Effector memory CD8-positive, alpha-beta T cell (primary cell): Measurements from ENCODE around the gene RAB5B.

ENCODE experiments used
- ATAC-seq: fragments of 150-1000 bp; cut with Tn5 transposase; replicated peaks from 2 replicates; pipeline ENCODE4 v1.10.0; 2021; ENCODE audit warnings: mild to moderate bottlenecking, moderate library complexity
- DNase-seq, 3 experiments: peaks; one replicate each; pipeline ENCODE4 v3.0.0; 2021
- H3K27ac Mint-ChIP-seq, 2 donors: one replicate each; pipeline ENCODE4 v1.8.0; 2022; ENCODE audit warnings: mild to moderate bottlenecking in 2 of 2, mixed read lengths in 2 of 2, moderate library complexity in 2 of 2
- H3K27me3 Mint-ChIP-seq, 2 donors: one replicate each; pipeline ENCODE4 v1.8.0; 2022; ENCODE audit warnings: mixed read lengths in 2 of 2
- H3K36me3 Mint-ChIP-seq: one replicate; pipeline ENCODE4 v1.8.0; 2022; ENCODE audit warnings: mild to moderate bottlenecking, moderate library complexity, mixed read lengths; ENCODE audit not compliant: insufficient read depth
- H3K4me1 Mint-ChIP-seq, 2 donors: one replicate each; pipeline ENCODE4 v1.8.0; 2022; ENCODE audit warnings: low read depth in 2 of 2, mixed read lengths in 2 of 2
- H3K4me3 Mint-ChIP-seq, 2 donors: one replicate each; pipeline ENCODE4 v1.8.0; 2022; ENCODE audit warnings: mild to moderate bottlenecking in 2 of 2, mixed read lengths in 2 of 2, moderate library complexity in 2 of 2
- H3K9me3 Mint-ChIP-seq, 2 donors: one replicate each; pipeline ENCODE4 v1.8.0; 2022; ENCODE audit warnings: mixed read lengths in 2 of 2

RAB5B gene

DNA sequence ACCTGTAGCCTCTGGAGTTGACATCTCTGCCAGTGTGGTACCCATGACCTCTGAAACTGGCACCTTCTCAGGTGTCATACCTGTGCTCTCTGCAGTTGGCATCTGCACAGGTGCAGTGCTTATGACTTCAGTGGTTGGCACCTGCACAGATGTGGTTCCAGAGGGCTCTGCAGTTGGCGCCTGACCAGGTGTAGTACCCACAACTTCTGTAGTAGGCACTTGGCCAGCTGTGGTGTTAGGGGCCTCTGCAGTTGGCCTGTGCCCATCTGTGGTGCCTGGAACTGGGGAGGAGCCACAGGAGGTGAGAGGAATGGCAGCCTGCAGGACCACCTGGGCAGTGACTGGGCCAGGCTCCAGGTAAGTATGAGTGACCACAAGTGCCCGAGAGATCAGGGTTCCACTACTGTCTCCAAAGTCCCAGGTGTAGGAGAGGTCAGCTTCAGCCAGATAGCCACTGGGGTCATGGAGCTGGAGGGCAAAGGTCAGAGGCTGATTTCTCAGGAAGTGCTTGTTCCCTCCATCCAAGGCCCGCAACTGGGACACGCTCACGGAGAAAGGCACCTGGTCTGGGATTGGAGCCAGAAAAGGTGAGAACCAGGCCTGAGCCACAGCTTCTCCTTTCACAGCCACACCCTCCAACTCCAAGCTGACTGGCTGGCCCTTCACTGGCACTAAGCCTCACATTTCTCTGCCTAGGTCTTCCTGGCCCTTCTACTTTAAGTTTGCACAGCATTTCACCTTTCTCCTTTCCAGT is 16.6 kb upstream of the RAB5B start:
- Mint-ChIP-seq H3K27ac (peak overlapping the region; percentile 7 to 82), H3K36me3 (peaks cover 27% of the 10 kb centered on the region), H3K4me3 (no peak overlapping the region), H3K9me3 (no peaks in the 10 kb centered on the region), H3K27me3 (no peaks in the 10 kb centered on the region), H3K4me1 (peaks cover 8 to 10% of the 10 kb centered on the region in 2 donors)
- ATAC-seq, result no peak
- DNase-seq, result no peak

GRCh38 chr12:55963760-55964159 is 10.1 kb upstream of the RAB5B start:
- Mint-ChIP-seq H3K27me3 (no peaks in the 10 kb centered on the region), H3K4me1 (peaks cover 27 to 28% of the 10 kb centered on the region in 2 donors), H3K4me3 (no peak overlapping the region), H3K9me3 (no peaks in the 10 kb centered on the region), H3K36me3 (no peaks in the 10 kb centered on the region), H3K27ac (no peak overlapping the region)
- ATAC-seq, result no peak
- no peak for DNase-seq

GRCh38 chr12:55965240-55965639 is 8.6 kb upstream of the RAB5B start:
- Mint-ChIP-seq H3K27me3 (no peaks in the 10 kb centered on the region), H3K4me3 (peak overlapping the region; percentile 97 to 98), H3K36me3 (no peaks in the 10 kb centered on the region), H3K4me1 (peaks cover 27 to 28% of the 10 kb centered on the region in 2 donors), H3K9me3 (no peaks in the 10 kb centered on the region), H3K27ac (peak overlapping the region; percentile 92 to 95)
- ATAC-seq (no peak), DNase-seq (no peak)

- no peaks in the 10 kb centered on the region for H3K36me3 Mint-ChIP-seq
- no peaks in the 10 kb centered on the region for H3K9me3 Mint-ChIP-seq
- H3K4me1 Mint-ChIP-seq, result peaks cover 27 to 28% of the 10 kb centered on the region in 2 donors
- H3K27ac Mint-ChIP-seq, result peak within 1 kb of the TSS; percentile 92 to 95
- H3K4me3 Mint-ChIP-seq, result peak within 1 kb of the TSS; percentile 97 to 98
- no peaks in the 10 kb centered on the region for H3K27me3 Mint-ChIP-seq
- ATAC-seq, result no peak
- DNase-seq, result no peak
Observed at GRCh38 chr12:55965941-55966407, 7.9 kb upstream of the RAB5B start, which contains the start of gene PMEL. Gene PMEL, minus strand, starts transcription at chr12:55966042. Its CDS starts 31 bp downstream, at chr12:55966011.

DNA sequence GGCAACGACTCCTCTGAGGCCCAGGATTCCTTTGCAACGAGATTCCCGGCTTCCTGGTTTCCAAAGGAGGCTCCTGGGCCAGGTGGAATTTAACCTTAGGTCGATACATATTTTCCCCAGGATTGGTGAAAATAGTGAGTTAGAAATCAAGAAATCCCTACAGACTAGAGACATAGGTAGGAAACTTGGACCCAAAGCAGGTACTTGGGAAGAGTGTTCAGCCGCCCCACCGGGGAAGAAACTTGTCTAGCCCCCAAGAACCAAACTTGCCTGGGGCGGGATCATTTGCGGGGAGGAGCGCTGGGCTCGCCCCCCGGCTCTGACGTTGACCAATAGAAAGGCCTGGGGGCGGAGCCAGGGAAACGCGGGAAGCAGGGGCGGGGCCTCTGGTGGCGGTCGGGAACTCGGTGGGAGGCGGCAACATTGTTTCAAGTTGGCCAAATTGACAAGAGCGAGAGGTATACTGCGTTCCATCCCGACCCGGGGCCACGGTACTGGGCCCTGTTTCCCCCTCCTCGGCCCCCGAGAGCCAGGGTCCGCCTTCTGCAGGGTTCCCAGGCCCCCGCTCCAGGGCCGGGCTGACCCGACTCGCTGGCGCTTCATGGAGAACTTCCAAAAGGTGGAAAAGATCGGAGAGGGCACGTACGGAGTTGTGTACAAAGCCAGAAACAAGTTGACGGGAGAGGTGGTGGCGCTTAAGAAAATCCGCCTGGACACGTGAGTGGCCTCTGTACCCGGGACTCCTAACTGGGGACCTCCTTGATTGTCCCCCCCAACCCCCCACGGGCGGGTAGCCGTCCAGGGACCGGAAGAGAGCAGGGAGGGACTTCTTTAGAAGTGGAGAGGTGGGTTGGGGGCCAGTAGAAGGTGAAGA is 7.2 kb upstream of the RAB5B start, which contains the start of gene CDK2:
TSS of gene CDK2 (plus strand) at position 423 of the 874 bp plus-strand sequence. CDS start at position 602, 179 bp downstream.
- Mint-ChIP-seq H3K4me1 (peaks cover 27 to 28% of the 10 kb centered on the region in 2 donors), H3K36me3 (peaks cover 2% of the 10 kb centered on the region), H3K4me3 (peak within 1 kb of the TSS; percentile 97 to 98), H3K27ac (peak within 1 kb of the TSS; percentile 92 to 95), H3K9me3 (no peaks in the 10 kb centered on the region), H3K27me3 (no peaks in the 10 kb centered on the region)
- peak; percentile 80 to 85 (median 84) for DNase-seq
- peak; percentile 97 for ATAC-seq

GRCh38 chr12:55969356-55969755 is 4.5 kb upstream of the RAB5B start:
- ATAC-seq, result no peak
- no peak for DNase-seq
- Mint-ChIP-seq H3K9me3 (no peaks in the 10 kb centered on the region), H3K27me3 (no peaks in the 10 kb centered on the region), H3K4me1 (peaks cover 27 to 28% of the 10 kb centered on the region in 2 donors), H3K27ac (no peak overlapping the region), H3K4me3 (no peak overlapping the region), H3K36me3 (peaks cover 2% of the 10 kb centered on the region)

DNA sequence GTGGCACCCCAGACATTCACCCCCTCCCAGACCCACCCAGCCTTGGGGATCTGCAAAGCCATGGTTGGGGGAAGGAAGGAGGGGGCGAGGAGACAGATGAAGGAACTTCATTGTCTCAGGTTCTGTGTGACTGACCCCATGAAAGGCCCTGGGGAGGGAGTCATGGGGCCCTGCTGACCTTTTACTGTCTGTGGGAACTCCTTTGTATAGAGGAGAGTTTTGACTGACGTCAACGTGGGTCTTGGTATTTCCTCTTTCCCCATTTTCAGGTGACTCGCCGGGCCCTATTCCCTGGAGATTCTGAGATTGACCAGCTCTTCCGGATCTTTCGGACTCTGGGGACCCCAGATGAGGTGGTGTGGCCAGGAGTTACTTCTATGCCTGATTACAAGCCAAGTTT is 3.1 kb upstream of the RAB5B start:
- H3K27ac Mint-ChIP-seq, result no peak overlapping the region
- peaks cover 23 to 29% of the 10 kb centered on the region in 2 donors for H3K4me1 Mint-ChIP-seq
- DNase-seq (no peak), ATAC-seq (no peak)
- no peak overlapping the region for H3K4me3 Mint-ChIP-seq
- H3K27me3 Mint-ChIP-seq, result no peaks in the 10 kb centered on the region
- H3K36me3 Mint-ChIP-seq, result peaks cover 2% of the 10 kb centered on the region
- H3K9me3 Mint-ChIP-seq, result no peaks in the 10 kb centered on the region

DNA sequence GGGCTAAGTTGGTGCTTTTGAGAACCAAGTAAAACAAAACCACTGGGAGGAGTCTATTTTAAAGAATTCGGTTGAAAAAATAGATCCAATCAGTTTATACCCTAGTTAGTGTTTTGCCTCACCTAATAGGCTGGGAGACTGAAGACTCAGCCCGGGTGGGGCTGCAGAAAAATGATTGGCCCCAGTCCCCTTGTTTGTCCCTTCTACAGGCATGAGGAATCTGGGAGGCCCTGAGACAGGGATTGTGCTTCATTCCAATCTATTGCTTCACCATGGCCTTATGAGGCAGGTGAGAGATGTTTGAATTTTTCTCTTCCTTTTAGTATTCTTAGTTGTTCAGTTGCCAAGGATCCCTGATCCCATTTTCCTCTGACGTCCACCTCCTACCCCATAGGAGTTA is 1.8 kb upstream of the RAB5B start:
- ATAC-seq, result no peak
- H3K27ac Mint-ChIP-seq, result no peak overlapping the region
- DNase-seq, result no peak
- peaks cover 19 to 20% of the 10 kb centered on the region in 2 donors for H3K4me1 Mint-ChIP-seq
- no peaks in the 10 kb centered on the region for H3K9me3 Mint-ChIP-seq
- no peak overlapping the region for H3K4me3 Mint-ChIP-seq
- H3K27me3 Mint-ChIP-seq, result no peaks in the 10 kb centered on the region
- H3K36me3 Mint-ChIP-seq, result peaks cover 5% of the 10 kb centered on the region

DNA sequence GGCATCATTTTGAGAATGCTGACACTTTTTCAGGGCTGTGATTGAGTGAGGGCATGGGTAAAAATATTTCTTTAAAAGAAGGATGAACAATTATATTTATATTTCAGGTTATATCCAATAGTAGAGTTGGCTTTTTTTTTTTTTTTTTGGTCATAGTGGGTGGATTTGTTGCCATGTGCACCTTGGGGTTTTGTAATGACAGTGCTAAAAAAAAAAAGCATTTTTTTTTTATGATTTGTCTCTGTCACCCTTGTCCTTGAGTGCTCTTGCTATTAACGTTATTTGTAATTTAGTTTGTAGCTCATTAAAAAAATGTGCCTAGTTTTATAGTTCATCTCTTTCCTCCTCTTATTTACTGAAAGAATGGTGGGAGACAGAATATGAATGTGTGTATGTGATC is 1.4 kb upstream of the RAB5B start:
- Mint-ChIP-seq H3K4me3 (no peak overlapping the region), H3K27me3 (no peaks in the 10 kb centered on the region), H3K27ac (no peak overlapping the region), H3K36me3 (peaks cover 5% of the 10 kb centered on the region), H3K4me1 (peaks cover 17 to 18% of the 10 kb centered on the region in 2 donors), H3K9me3 (no peaks in the 10 kb centered on the region)
- no peak for DNase-seq
- ATAC-seq, result no peak

DNA sequence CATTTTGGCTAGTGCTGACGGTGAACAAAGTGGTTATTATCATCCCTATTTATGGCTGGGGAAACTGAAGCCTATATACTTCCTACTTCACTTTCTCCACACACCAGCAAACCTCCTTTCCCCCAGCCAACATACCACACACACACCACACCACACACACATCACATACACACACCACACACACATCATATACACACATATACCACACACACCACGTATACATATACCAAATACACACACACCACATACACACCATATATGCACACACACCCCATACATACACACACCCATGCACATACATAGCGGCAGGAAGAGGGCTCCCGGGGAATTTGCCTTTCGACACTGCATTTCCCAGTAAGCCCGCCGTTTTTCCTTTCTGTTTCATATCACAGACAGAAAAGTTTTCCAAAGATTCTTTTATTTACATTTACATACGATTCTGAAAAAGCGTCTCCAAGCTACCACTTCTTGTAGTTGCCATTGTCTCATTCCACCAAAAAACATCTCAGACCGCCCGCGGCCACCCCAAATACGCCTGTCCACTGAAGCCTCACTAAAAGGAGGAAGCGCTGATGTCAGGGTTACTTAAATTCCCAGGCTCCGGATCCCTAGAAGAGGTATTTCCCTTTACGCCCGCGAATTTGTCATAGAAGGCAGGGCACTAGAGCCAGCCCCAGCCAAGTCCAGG is 823 bp upstream of the RAB5B start:
- DNase-seq (no peak), ATAC-seq (no peak)
- H3K4me3 Mint-ChIP-seq, result no peak overlapping the region
- no peak overlapping the region for H3K27ac Mint-ChIP-seq
- H3K27me3 Mint-ChIP-seq, result no peaks in the 10 kb centered on the region
- peaks cover 5% of the 10 kb centered on the region for H3K36me3 Mint-ChIP-seq
- peaks cover 15% of the 10 kb centered on the region in 2 donors for H3K4me1 Mint-ChIP-seq
- H3K9me3 Mint-ChIP-seq, result no peaks in the 10 kb centered on the region

DNA sequence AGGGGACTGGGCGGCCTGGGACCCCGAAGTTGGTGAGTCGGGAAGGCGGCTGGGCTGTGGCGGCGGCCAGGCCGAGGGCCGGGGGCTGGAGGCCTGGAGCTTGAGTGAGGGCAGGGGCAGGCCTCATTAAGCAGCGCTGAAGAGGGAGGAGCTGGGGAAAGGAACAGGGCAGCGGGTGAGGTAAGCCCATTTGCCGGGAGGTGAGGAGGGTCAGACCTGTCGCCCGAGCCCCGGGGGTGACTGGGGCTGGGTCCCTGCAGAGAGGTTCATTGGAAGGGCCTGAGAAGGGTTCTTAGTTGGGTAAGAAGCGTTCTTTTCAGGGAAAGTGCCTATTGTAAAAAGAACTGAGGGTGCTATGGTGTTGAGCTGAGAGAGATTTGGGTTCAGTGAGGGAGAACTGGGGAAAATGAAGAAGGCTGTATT is 441 bp downstream of the RAB5B start:
- ATAC-seq (no peak), DNase-seq (peak in 1 of 3 experiments; percentile 31)
- Mint-ChIP-seq H3K27ac (no peak overlapping the region), H3K4me1 (peaks cover 19 to 23% of the 10 kb centered on the region in 2 donors), H3K4me3 (no peak overlapping the region), H3K9me3 (no peaks in the 10 kb centered on the region), H3K36me3 (peaks cover 5% of the 10 kb centered on the region), H3K27me3 (no peaks in the 10 kb centered on the region)

DNA sequence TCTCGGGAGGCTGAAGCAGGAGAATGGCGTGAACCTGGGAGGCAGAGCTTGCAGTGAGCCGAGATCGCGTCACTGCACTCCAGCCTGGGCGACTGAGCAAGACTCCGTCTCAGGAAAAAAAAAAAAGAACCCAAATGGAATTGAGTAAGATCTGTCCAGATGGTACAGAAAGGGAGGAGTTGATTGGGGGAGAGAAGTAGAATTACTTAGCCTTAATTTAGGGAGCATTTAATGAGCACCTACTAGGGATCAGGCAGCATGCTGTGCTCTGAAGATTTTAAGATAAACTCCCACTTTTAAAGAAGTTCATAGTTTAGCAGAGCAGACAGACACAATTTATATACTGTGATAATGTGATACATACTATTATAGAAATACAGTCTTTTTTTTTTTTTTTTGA is 4.5 kb downstream of the RAB5B start:
- Mint-ChIP-seq H3K27me3 (no peaks in the 10 kb centered on the region), H3K4me1 (peaks cover 19 to 29% of the 10 kb centered on the region in 2 donors)

DNA sequence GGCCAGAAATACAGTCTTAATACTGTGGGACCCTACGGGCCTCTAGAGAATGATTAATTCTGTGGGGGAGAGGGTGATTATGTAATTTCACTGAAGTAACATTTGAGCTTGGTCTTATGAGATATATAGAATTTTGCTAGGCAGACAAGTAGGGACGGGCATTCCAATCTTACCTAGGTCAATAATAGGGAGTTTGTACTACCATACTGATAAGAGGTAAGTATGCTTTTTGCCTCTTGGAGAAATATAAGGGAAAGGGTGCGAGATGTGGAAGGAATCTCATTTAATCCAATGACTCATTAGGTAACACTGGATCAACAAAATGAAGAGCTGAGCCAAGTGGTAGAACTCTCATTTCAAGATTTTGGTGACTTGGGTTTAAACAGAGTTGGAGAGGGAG is 5.2 kb downstream of the RAB5B start:
- Mint-ChIP-seq H3K4me1 (peaks cover 20 to 29% of the 10 kb centered on the region in 2 donors), H3K36me3 (peaks cover 30% of the 10 kb centered on the region), H3K27me3 (no peaks in the 10 kb centered on the region), H3K9me3 (no peaks in the 10 kb centered on the region), H3K4me3 (no peak overlapping the region), H3K27ac (no peak overlapping the region)
- DNase-seq, result no peak
- ATAC-seq, result no peak

More for the DNA sequence above, 4.5 kb downstream of the RAB5B start:
- ATAC-seq (no peak), DNase-seq (no peak)
- no peaks in the 10 kb centered on the region for H3K9me3 Mint-ChIP-seq
- peak overlapping the region in 1 of 2 donors; percentile 17 for H3K4me3 Mint-ChIP-seq
- H3K27ac Mint-ChIP-seq, result peak overlapping the region; percentile 35 to 49
- H3K36me3 Mint-ChIP-seq, result peaks cover 24% of the 10 kb centered on the region
